Non-pigmented ciliary epithelial cell (primary cell): ENCODE results near the gene UBE2L5.
"Not testable (repeated sequence)": the region's sequence is repeated elsewhere in the genome, so short reads cannot be mapped to it uniquely, and the experiment has no call there.

Experiments
- DNase-seq: peaks from one replicate; pipeline ENCODE4 v3.0.0-alpha.2; 2010; ENCODE audit warnings: low read depth

UBE2L5 gene

DNA sequence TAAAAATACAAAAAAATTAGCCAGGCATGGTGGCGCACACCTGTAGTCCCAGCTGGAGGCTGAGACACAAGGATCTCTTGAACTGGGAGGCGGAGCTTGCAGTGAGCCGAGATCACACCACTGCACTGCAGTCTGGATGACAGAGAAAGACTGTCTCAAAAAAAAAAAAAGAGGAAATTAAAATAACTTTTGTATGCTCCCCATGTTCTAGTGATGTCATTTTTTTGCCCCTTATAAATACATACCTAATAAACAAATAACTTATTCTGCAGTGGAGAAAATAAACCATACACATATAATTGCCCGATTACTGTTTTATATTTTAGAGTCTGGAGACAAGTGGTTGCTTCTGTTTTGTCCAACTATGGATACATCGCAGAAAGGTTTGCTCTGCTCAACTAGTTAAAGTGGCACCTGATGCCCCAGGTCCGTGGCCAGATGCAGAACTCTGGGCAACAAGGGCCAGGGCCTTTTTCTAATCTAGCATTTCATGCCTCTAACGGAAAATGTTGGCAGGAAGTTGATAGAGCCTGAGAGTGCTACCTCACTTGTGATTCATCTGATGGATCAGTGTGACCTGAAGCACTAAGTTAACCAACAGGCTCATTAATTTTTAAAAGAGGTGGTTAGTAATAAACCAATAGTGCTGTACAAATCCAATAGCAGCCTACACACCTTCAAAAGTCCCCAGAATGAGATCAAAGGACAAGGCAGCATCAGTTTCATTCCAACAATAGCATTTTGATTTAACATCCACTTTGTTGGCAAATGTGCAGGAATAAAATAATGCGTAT lies 18.8 kb downstream of the UBE2L5 start:
- DNase-seq = no peak

DNA sequence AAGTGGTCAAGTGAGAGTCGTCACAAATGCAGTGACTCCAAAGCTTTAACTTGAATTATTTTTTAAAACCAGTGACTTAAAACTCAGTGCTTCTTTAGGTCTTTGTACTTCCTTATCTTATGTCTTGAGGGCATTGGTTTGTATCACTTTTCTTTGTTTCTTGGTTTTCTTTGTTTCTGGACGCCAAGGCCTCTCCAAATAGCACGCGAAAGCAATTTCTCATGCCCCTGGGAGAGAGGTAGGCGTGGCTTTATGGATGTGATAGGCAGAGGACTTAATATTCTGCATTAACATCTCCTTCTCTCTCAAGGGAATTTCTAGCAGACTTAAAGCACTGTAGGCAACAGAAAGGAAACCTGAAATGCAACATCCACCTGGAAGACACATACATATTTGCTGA lies 20.6 kb downstream of the UBE2L5 start:
- no peak for DNase-seq

DNA sequence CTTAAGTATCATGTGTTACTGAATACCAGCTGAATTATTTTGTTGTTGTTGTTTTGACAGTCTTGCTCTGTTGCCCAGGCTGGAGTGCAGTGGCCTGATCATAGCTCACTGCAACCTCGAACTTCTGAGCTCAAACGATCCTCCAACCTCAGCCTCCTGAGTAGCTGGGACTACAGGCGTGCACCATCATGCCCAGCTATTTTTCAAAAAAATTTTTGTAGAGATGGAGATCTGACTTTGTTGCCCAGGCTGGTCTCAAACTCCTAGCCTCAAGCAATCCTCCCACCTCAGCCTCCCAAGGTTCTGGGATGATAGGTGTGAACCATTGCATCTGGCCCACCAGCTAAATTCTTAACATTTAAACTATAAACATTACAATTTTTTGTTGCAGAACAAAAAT lies 21.2 kb downstream of the UBE2L5 start:
- DNase-seq = not testable (repeated sequence)

DNA sequence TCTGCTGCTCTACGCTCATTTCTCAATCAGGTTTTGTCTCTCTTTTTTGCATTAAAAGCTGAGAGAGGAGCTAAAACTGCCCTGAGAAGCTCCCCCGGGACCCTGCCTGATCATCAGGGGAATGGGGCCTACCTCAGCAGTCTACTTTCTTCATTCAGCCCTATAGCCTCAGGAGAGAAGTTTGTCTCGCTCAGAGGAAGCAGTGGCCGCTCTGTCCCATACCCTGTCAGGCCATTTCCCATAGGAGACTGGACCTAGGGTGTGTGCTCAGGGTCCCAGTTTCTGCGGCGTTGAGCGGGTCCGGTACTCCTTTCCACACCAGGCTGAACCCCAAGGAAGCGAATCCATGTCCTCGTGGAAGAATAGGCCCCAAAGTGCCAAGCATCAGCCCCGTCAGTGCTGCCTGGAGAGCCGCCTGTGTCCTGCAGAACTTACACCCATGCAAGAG lies 21.7 kb downstream of the UBE2L5 start:
- DNase-seq = no peak

DNA sequence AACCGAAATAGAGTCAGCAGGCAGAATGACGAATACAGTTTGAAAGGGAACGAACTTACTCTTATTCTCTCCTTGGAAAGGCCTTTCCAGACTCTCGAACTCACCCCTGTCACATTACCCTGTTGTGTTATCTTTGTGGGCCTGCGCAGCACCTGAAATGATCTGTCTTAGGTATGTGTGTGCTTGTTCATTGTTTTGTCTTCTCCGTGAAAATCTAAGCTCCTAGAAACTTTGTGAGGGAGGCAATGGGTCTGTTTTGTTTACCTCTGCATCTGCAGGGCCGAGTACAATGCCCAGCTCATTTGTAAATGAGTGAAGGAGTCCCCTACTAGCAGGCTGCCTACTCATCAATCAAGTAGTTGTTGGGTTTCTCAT lies 23.8 kb downstream of the UBE2L5 start:
- DNase-seq = no peak

DNA sequence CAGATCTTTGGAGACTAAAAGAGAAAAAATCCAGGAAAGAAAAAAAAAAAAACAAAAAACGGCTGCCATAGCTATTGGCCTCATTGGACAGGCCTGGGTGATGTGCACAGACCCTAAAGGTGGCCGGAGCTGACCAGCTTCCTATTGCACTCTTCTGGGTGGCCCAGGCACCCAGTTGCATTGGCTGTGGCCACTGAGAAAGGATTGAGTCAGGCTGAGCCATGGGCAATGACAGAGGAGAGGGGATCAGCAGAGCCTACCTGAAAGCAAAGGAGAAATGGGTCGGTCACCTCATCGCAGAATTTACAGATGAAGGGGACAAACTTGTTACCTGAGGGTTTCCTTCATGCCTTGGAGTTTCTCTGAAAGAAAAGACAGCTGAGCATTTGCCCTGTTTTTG lies 26.1 kb downstream of the UBE2L5 start:
- no peak for DNase-seq

DNA sequence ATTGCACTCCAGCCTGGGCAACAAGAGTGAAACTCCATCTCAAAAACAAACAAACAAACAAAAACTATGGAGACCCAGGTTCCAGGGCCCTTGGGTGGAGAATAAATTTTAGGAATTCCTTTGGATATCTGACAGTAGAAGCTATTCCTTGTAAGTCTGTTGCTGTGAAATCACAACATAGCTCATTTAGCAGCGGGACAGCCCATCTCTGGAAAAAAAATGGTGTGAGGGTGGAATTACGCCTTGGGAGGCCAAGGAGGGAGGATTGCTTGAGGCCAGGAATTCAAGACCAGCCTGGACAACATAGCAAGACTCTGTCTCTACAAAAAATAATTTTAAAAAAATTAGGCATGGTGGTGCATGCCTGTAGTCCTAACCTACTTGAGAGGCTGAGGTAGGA lies 27.8 kb downstream of the UBE2L5 start:
- no peak for DNase-seq

DNA sequence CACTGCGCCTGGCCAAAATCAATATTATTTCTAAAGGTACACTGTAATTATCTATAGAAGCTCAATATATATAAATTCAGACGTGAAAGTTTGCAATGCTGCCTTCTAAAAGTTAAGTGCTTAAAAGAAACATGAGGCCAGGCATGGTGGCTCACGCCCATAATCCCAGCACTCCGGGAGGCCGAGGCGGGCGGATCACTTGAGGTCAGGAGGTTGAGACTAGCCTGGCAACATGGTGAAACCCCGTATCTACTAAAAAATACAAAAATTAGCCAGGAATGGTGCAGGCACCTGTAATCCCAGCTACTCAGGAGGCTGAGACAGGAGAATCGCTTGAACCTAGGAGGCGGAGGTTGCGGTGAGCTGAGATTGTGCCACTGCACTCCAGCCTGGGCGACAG lies 29.2 kb downstream of the UBE2L5 start:
- not testable (repeated sequence) for DNase-seq

DNA sequence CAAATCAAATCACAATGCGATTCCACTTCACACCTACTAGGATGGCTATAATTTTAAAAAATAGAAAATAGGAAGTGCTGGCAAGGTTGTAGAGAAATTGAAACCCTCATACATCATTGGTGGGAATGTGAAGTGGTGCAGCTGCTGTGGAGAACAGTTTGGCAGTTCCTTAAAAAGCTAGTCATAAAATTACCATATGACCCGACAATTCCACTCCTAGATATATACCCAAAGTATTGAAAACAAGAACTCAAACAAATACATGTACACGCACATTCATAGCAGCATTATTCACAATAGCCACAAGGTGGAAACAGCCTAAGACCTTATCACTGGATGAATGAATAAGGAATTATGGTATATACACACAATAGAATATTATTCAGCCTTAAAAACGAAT lies 31.4 kb downstream of the UBE2L5 start:
- DNase-seq = no peak

DNA sequence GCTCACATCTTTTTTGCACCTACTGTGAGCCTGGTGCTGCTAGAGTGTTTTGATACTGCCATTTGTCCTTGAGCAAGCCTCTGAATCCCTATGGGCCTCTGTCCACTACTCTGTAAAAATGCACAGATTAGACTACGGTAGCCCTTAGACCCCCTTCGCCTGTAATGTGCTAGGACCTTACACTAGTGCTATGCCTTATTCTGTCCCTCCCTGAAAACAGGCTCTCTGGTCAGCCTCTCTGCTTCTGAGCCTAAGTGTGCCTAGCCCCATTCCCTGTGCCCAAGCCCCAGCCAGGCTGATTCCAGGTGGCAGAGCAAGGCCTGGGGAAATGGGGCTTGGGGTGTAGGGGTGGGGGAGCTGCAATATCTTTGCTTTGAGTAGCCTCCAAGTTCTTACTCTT lies 32.7 kb downstream of the UBE2L5 start:
- no peak for DNase-seq

DNA sequence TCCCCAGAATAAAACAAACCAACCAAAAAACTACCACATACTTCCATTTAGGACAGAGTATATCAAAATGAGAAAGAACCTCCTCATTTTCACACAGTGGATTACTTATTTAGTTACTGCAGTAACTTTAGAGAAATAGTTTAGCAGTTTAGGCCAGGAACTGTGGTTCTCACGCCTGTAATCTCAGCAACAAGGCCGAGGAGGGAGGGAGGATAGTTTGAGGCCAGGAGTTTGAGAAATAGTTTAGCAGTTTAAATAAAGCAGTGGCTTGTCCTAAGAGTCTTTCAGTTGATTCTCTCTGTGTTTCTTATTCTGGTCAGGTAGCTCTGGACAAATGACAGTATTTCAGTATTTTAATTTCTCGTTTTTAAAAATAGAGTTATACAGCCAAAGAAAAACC lies 34.0 kb downstream of the UBE2L5 start:
- DNase-seq = no peak

DNA sequence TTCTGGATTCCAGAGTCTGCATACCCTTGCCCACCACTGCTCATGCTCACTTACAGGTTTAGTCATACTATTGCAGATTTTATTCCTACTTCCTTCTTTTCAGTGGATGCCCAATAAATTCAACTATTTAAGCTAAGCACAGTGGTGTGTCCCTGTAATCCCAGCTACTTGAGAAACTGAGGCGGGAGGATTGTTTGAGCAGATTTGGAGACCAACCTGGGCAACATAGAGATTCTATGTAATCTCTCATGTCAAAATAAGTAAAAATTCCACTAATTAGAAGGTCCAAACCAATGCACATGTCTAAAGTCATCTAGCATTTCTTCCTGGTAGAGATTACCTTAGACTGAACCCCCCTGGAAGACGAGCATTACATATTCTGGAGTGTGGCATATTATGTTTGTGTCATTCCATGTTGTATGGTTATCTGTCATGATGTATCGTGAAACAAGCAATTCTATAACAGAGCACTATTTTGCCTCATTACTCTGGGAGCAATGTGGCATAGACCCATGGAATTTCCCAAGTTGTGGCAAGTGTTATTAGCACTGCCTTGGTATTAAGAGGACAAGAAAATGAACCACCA lies 35.1 kb downstream of the UBE2L5 start:
- no peak for DNase-seq

DNA sequence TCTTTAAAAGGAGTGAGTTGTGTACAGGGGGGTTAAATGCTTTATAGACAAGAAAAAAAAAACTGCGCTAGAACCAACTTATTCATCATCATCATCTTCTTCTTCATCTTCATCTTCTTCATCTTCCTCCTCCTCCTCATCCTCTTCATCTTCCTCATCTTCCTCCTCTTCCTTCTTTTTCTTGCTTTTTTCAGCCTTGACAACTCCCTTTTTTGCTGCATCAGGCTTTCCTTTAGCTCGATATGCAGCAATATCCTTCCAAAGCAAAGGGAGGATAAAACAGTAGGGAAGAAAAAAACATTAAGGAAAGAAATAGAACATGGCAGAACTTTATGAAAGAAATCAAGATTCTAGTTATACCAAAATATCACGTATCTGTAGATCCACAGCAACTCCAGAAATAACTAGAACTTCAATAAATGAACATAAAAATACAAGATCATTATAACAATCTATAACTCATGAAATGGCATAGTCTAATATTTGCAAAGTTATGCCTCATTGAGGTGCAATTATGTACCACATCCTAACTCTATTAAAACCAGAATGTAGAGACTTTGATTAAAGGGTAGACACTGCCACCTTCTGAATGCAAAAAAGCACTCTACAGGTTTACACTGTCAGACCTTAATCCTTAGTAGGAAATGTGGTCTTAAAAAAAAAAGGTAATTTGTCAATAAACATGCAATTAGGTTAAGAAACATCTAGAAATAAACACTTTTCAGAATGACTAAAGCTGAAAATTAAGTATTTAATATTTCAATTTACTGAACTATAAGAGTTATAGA lies 39.2 kb downstream of the UBE2L5 start:
- DNase-seq = not testable (repeated sequence)

DNA sequence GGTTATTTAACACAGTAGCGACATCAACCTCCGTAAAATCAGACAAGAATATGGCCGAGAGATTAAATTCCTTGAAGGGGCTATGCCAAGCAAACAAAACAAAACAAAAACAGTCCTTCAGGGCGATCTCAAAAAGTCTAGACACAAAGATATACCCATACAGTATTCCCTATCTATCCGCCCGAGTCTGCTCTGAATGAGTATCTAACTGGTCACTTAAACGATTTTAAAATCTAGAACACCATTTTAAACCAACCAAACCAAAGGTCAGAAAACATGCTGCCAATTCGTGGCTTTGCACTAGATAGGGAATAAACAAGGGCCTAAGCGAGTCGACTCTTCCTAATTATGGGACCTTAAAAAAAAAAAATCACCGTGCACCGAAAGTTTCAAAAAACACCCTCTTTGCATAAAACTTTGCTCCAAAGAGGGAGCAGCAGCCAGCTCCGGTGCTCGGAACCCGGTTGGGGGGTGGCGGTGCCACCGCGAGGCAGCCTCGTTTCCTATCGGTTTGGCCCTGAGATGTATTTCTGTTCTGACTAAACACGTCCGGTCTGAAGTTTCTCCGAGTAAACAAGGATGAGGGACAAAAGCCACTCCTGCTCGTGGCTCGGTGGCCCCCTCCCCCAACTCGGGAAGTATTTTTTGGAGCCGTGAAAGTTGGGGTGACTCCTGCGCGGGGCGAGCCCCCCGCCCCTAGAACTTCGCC lies 41.6 kb downstream of the UBE2L5 start:
- no peak for DNase-seq

DNA sequence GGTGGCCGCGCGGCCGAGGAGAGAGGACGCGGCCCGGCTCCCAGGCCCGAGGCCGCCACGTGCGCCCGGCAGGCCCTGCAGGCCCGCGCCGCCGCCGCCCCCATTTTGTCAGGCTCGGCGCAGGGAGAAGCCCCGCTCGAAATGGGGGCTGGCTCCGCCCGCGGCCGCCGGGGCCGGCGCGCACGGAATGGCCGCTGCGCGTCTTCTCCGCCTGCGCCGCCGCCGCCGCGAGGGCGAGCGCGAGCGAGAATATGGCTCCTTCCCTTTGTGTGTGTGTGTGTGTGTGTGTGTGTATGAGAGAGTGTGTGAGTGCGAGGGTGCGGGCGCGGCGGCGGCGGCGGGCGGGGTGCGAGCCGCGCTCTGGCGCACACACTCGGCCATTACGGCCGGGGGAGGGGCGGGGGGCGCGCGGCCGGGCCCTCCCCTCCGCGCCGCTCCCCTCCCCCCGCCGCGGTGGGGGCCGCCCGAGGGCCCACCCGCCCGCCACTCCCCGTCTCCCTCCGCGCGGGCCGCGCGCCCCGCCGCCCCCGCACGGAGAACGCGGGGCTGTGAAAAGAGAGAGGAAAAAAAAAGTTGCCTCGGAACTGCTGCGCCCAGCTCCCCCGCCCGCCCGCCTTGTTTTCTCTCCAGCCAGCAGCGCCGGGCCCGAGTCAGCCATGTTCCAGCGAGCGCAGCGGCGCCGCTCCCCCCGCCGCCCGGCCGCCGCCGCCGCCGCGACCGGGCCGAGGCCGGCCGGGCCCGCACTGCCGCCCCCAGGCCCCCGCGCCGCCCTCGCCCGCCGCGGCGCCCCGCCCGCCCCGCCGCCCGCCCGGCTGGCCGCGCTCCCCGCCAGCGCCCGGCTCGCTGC lies 42.4 kb downstream of the UBE2L5 start:
- DNase-seq = no peak

DNA sequence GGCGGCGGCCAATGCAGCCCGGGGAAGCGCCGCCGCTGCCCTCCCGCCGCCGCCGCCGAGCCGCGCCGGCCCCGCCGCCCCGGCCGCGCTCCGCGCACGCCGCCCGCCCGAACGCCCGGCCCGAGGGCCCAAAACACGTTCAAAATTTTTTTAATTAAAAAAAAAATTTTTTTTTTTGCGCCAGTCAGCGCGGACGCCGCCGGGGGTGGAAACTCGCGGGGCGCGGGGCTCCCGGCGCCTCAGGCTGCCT lies 43.0 kb downstream of the UBE2L5 start:
- no peak for DNase-seq

DNA sequence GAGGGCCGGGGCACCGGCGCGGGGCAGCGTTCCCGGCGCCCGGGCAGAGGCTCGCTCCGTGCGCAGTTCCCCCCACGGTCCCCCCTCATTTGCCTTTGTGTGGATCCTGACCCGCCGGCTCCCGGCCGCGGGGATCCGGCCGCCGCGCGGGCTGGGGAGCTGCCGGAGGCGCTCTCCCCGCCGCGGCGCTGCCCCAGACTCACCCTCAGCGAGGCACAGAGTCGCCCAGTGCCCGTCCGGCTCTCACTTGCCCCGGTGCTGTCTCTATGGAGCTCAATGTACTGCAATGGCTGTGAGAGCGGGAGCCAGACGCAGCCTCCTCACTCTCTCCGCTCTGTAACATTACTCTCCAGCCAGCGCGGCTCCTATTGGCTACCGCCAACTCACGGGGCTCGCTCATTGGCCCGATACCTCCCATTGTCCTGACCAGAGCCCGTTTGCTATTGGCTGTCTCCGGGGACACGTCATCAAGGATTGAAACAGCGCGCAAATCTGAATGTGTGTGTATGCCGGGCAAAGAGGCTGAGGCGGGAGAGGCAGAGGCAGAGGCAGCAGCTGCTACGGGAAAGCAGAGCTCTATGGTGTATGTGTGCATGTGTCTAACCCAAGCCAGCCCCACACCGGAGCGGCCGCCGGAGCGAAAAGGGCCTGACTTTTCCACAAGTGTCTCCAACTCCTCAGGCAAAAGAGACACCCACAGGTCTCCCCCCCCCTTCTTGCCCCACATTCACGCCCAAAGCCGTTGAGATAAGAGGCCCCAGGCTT lies 43.5 kb downstream of the UBE2L5 start, which contains the start of gene HMGB1:
Gene HMGB1 (minus strand): TSS at position 344 of the 765 bp plus-strand sequence. CDS start 2,256 bp downstream, outside the sequence.
- DNase-seq = peak; percentile 97

DNA sequence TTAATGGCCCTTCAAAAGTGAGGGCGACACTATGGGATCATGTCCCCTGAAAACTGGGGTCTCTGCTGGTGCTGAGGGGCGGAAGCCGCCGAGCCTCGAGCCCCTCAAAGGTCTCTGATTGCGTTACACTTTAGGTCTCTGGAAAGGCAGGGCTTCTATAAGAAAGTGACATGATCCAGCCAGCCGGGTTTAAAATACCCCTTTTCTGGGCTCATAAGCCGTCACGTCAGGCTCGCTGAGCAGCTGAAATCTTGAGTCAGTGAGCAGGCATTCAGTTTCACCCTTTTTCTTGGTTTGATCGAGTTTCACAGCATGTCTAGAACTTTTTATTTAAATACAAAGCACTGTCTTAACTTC lies 44.0 kb downstream of the UBE2L5 start:
- no peak for DNase-seq

DNA sequence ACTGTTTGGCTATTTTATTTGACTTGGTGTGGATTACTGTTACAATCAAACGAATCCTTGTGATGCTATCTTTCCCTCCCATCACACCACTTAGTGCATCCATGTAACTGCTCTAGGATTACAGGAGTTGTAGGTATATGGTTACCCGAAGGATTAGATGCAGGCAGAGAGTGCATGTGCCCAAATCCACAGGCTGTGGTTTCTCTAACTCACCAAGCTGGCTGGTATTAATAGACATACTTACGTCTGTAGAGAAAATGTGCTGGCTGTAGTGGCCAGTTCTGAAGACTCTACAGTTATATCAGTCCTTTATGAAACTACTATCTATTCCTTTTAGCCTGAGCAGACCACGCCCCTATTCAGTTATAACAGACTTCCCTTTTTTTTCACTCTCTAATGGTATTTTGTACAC lies 44.6 kb downstream of the UBE2L5 start:
- no peak for DNase-seq

DNA sequence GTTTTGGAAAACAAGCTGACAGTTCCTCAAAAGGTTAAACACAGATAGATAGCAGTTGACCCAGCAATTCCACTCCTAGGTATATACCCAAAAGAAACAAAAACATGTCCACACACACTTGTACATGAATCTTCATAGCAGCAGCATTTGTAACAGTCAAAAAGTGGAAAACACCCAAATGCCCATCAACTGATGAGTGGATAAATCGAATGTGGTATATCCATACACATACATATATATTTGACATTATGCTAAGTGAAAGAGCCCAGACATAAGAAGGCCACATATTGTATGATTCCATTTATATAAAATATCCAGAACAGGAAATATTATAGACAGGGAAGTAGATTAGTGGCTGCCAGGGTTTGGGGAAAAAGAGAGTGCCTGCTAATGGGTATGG lies 51.4 kb downstream of the UBE2L5 start:
- no peak for DNase-seq
